KBM-7 (cell line): Measurements from ENCODE around the gene DDX28.
"Not testable (repeated sequence)": the region's sequence is repeated elsewhere in the genome, so short reads cannot be mapped to it uniquely, and the experiment has no call there.

Experiments
- DNase-seq: peaks from one replicate; pipeline ENCODE4 v3.0.0-alpha.2; 2015
- in situ Hi-C: fragments of 300-500 bp; cut with MboI; formaldehyde crosslinking; loops from 2 replicates; pipeline ENCODE4 v1.14.3; 2020; ENCODE audit warnings: low sequenced_read_pairs, low pct_unique_long_range_greater_than_20kb, mixed read lengths

DDX28 gene

GRCh38 chr16:67998779-67999688, 24.0 kb downstream of the DDX28 start, which contains the start of gene DPEP2:
TSS of gene DPEP2 (minus strand) at chr16:67999484. CDS start at chr16:67993212, 6,272 bp downstream.
- peak; percentile 89 for DNase-seq
- in situ Hi-C loops = not testable (repeated sequence)

GRCh38 chr16:67998231-67998778, 24.7 kb downstream of the DDX28 start:
- in situ Hi-C loops, DNase-seq: not testable (repeated sequence)

- no peak for DNase-seq
- in situ Hi-C loops = no loop called here
These were observed 26.4 kb downstream of the DDX28 start for GRCh38 chr16:67996666-67997065.

- in situ Hi-C loops = no loop called here
- no peak for DNase-seq
These were observed 27.6 kb downstream of the DDX28 start for GRCh38 chr16:67995423-67995822.

- peak; percentile 19 for DNase-seq
- in situ Hi-C loops = not testable (repeated sequence)
These were observed 29.0 kb downstream of the DDX28 start for GRCh38 chr16:67994040-67994408.

GRCh38 chr16:67993207-67994039, 29.6 kb downstream of the DDX28 start:
- peak; percentile 93 for DNase-seq
- in situ Hi-C loops = no loop called here

- DNase-seq = no peak
- in situ Hi-C loops = no loop called here
These were observed 30.3 kb downstream of the DDX28 start for GRCh38 chr16:67992661-67993206.

GRCh38 chr16:67990018-67990386, 33.0 kb downstream of the DDX28 start:
- in situ Hi-C loops = no loop called here
- DNase-seq = no peak

GRCh38 chr16:67989322-67990017, 33.6 kb downstream of the DDX28 start:
- DNase-seq = no peak
- in situ Hi-C loops = no loop called here

GRCh38 chr16:67988675-67989074, 34.4 kb downstream of the DDX28 start:
- in situ Hi-C loops = no loop called here
- DNase-seq = no peak

GRCh38 chr16:67987460-67988160, 35.4 kb downstream of the DDX28 start:
- in situ Hi-C loops = no loop called here
- DNase-seq = no peak

- in situ Hi-C loops = no loop called here
- DNase-seq = no peak
These were observed 36.1 kb downstream of the DDX28 start for GRCh38 chr16:67986949-67987348.

- in situ Hi-C loops = no loop called here
These were observed 40.9 kb downstream of the DDX28 start for GRCh38 chr16:67982011-67982696.

GRCh38 chr16:67979955-67980678, 42.9 kb downstream of the DDX28 start, which contains the start of gene DPEP3:
TSS of gene DPEP3 (minus strand) at chr16:67980499. CDS start at chr16:67980380, 119 bp downstream.
- no peak for DNase-seq
- in situ Hi-C loops = no loop called here

More at GRCh38 chr16:67982011-67982696, 40.9 kb downstream of the DDX28 start:
- no peak for DNase-seq

- in situ Hi-C loops = no loop called here
- DNase-seq = no peak
These were observed 45.4 kb downstream of the DDX28 start for GRCh38 chr16:67977469-67978227.

- no peak for DNase-seq
- in situ Hi-C loops = no loop called here
These were observed 46.0 kb downstream of the DDX28 start for GRCh38 chr16:67977005-67977404.
